ENCODE data around the gene ZNF830. TPM values are rescaled to one million over a fixed set of nuclear protein-coding genes. Genes with fewer than 3 reads are reported as not detected.

Gene ZNF830, protein sequence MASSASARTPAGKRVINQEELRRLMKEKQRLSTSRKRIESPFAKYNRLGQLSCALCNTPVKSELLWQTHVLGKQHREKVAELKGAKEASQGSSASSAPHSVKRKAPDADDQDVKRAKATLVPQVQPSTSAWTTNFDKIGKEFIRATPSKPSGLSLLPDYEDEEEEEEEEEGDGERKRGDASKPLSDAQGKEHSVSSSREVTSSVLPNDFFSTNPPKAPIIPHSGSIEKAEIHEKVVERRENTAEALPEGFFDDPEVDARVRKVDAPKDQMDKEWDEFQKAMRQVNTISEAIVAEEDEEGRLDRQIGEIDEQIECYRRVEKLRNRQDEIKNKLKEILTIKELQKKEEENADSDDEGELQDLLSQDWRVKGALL
- 8.1 and 9.1 TPM in 2 replicates for total RNA-seq

DNA sequence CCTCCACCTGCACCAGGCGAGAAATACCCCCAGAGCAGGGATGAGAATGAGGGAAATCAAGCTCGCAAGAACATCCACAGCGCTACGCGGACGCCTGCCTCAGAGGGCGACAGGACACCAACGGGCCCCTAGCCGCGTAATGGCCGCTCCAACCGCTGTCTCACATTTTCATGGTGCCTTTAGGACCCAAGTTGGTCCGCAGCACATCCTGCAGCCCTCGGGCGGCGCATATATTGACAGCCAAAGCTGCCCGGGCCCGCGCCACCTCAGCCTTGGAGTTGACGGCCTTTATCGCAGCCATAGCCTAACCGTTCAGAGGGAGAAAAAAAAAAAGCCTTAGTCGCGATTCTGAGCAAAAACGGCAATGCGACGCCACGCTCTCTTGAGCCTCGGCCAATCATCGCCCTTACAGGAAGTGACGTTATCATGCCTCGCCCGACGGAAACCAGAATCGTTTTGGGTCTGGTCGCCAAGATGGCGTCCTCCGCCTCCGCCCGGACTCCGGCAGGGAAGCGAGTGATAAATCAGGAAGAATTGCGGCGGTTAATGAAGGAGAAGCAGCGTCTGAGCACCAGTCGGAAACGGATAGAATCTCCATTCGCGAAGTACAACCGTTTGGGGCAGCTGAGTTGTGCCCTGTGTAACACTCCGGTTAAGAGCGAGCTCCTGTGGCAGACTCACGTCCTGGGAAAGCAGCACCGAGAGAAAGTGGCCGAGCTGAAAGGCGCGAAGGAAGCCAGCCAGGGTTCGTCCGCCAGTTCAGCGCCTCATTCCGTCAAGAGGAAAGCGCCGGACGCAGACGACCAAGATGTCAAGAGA is at the start of gene ZNF830, which contains the start of gene CCT6B:
TSS of gene ZNF830 (plus strand) at position 448 of the 819 bp plus-strand sequence. CDS start at position 475, 27 bp downstream.
TSS of gene CCT6B (minus strand) at position 368 of the 819 bp plus-strand sequence. CDS start at position 301, 67 bp downstream.

DNA sequence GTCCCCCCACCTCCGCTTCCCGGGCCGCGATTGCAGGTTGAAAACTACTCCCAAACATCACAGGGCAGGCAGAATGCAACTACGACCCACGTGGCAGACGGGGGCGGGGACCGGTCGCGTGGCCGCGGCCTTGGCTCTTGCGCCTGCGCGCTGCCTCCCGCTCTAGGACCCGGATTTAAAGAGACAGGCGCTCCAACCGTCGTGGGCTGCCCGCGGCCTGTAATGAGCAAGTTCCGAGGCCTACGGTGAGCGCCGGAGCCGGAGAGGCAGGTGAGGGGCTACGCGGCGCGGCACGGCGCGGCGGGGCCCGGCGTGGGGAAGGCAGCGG is 19.0 kb downstream of the ZNF830 start, which contains the start of gene LIG3:
TSS of gene LIG3 (plus strand) at position 160 of the 328 bp plus-strand sequence. CDS start 2,494 bp downstream, outside the sequence.

Other genes starting within 250 kb of the ZNF830 start
- 3.0 and 3.2 TPM in 2 replicates for gene CCT6B, start 80 bp upstream of the ZNF830 start, total RNA-seq
- gene LIG3, start 19.0 kb downstream of the ZNF830 start, total RNA-seq, result 30.8 and 47.9 TPM in 2 replicates
- gene RFFL, start 102.2 kb downstream of the ZNF830 start, total RNA-seq, result 11.7 and 16.1 TPM in 2 replicates
- gene RAD51D, start 158.3 kb downstream of the ZNF830 start, total RNA-seq, result 19.7 and 21.4 TPM in 2 replicates
- gene FNDC8, start 160.1 kb downstream of the ZNF830 start, total RNA-seq, result not detected in 2 replicates
- gene NLE1, start 180.8 kb downstream of the ZNF830 start, total RNA-seq, result 17.4 and 19.2 TPM in 2 replicates
- gene UNC45B, start 186.3 kb downstream of the ZNF830 start, total RNA-seq, result not detected in 2 replicates
- not detected in 2 replicates for gene SLC35G3, start 232.9 kb downstream of the ZNF830 start, total RNA-seq